GM18909 (cell line): ENCODE results near the gene BSDC1.

Source experiments
- ATAC-seq: cut with Tn5 transposase; IDR thresholded peaks from one replicate; pipeline ENCODE4 v1.9.1; 2021; ENCODE audit warnings: mild to moderate bottlenecking; ENCODE audit not compliant: unreplicated experiment, poor library complexity

BSDC1 gene

GRCh38 chr1:32339363-32339978, 54.8 kb downstream of the BSDC1 start:
- no peak for ATAC-seq

GRCh38 chr1:32338637-32339145, 55.5 kb downstream of the BSDC1 start:
- no peak for ATAC-seq

GRCh38 chr1:32337855-32338636, 56.2 kb downstream of the BSDC1 start:
- no peak for ATAC-seq

GRCh38 chr1:32336963-32337675, 57.1 kb downstream of the BSDC1 start:
- ATAC-seq, result no peak

- no peak for ATAC-seq
These were observed 57.7 kb downstream of the BSDC1 start for GRCh38 chr1:32336591-32336932.

GRCh38 chr1:32335790-32336590, 58.3 kb downstream of the BSDC1 start, which contains the start of gene MARCKSL1:
Gene MARCKSL1, minus strand, starts transcription at chr1:32336233. Its CDS starts 200 bp downstream, at chr1:32336033.
- ATAC-seq, result peak; percentile 46

- ATAC-seq, result peak; percentile 3
These were observed 58.8 kb downstream of the BSDC1 start for GRCh38 chr1:32335535-32335789.

- ATAC-seq, result peak; percentile 25
These were observed 59.2 kb downstream of the BSDC1 start for GRCh38 chr1:32334864-32335534.

GRCh38 chr1:32334274-32334861, 59.9 kb downstream of the BSDC1 start:
- ATAC-seq, result no peak

GRCh38 chr1:32333251-32333963, 60.8 kb downstream of the BSDC1 start:
- ATAC-seq, result no peak

GRCh38 chr1:32332290-32333079, 61.8 kb downstream of the BSDC1 start:
- ATAC-seq, result no peak

GRCh38 chr1:32331549-32331948, 62.7 kb downstream of the BSDC1 start:
- no peak for ATAC-seq

- ATAC-seq, result no peak
These were observed 63.6 kb downstream of the BSDC1 start for GRCh38 chr1:32330558-32331151.

GRCh38 chr1:32329931-32330466, 64.2 kb downstream of the BSDC1 start:
- no peak for ATAC-seq

GRCh38 chr1:32327204-32327603, 67.0 kb downstream of the BSDC1 start:
- ATAC-seq, result no peak

GRCh38 chr1:32321712-32322291, 72.4 kb downstream of the BSDC1 start:
- ATAC-seq, result no peak

- ATAC-seq, result no peak
These were observed 75.9 kb downstream of the BSDC1 start for GRCh38 chr1:32318127-32318869.
